ENCODE data around the gene PRKCQ.
A peak's percentile ranks its signal among the peaks of the same experiment; 100 is the strongest.
"Not testable (repeated sequence)": the region's sequence is repeated elsewhere in the genome, so short reads cannot be mapped to it uniquely, and the experiment has no call there.

Gene PRKCQ

GRCh38 chr10:6460861-6461409 lies 119.1 kb downstream of the PRKCQ start:
- DNase-seq (ENCODE audit: low read depth in 2 of 3, low spot score in 1 of 3): no peak

- DNase-seq (ENCODE audit: low read depth in 2 of 3, low spot score in 1 of 3): no peak
Observed at GRCh38 chr10:6458814-6459213, 121.3 kb downstream of the PRKCQ start.

- DNase-seq (ENCODE audit: low read depth in 2 of 3, low spot score in 1 of 3): no peak
Observed at GRCh38 chr10:6457376-6457775, 122.7 kb downstream of the PRKCQ start.

GRCh38 chr10:6456067-6456466 lies 124.0 kb downstream of the PRKCQ start:
- no peak for DNase-seq (ENCODE audit: low read depth in 2 of 3, low spot score in 1 of 3)

- DNase-seq (ENCODE audit: low read depth in 2 of 3, low spot score in 1 of 3): no peak
Observed at GRCh38 chr10:6455592-6455991, 124.5 kb downstream of the PRKCQ start.

GRCh38 chr10:6446711-6447110 lies 133.4 kb downstream of the PRKCQ start:
- DNase-seq (ENCODE audit: low read depth in 2 of 3, low spot score in 1 of 3): no peak

GRCh38 chr10:6445671-6446316 lies 134.3 kb downstream of the PRKCQ start:
- DNase-seq (ENCODE audit: low read depth in 2 of 3, low spot score in 1 of 3): peak; percentile 32 to 50 (median 46)

- DNase-seq (ENCODE audit: low read depth in 2 of 3, low spot score in 1 of 3): not testable (repeated sequence)
Observed at GRCh38 chr10:6439875-6440274, 140.2 kb downstream of the PRKCQ start.

GRCh38 chr10:6431861-6432260 lies 148.2 kb downstream of the PRKCQ start:
- DNase-seq (ENCODE audit: low read depth in 2 of 3, low spot score in 1 of 3): no peak

- no peak for DNase-seq (ENCODE audit: low read depth in 2 of 3, low spot score in 1 of 3)
Observed at GRCh38 chr10:6431186-6431585, 148.9 kb downstream of the PRKCQ start.

- DNase-seq (ENCODE audit: low read depth in 2 of 3, low spot score in 1 of 3): no peak
Observed at GRCh38 chr10:6430423-6430980, 149.6 kb downstream of the PRKCQ start.

GRCh38 chr10:6427357-6427959 lies 152.6 kb downstream of the PRKCQ start:
- DNase-seq (ENCODE audit: low read depth in 2 of 3, low spot score in 1 of 3): no peak

- DNase-seq (ENCODE audit: low read depth in 2 of 3, low spot score in 1 of 3): no peak
Observed at GRCh38 chr10:6426317-6426716, 153.8 kb downstream of the PRKCQ start.

GRCh38 chr10:6423413-6424170 lies 156.5 kb downstream of the PRKCQ start:
- no peak for DNase-seq (ENCODE audit: low read depth in 2 of 3, low spot score in 1 of 3)

GRCh38 chr10:6423004-6423403 lies 157.1 kb downstream of the PRKCQ start:
- peak; percentile 37 to 52 (median 50) for DNase-seq (ENCODE audit: low read depth in 2 of 3, low spot score in 1 of 3)

GRCh38 chr10:6418613-6419216 lies 161.4 kb downstream of the PRKCQ start:
- DNase-seq (ENCODE audit: low read depth in 2 of 3, low spot score in 1 of 3): no peak

- no peak for DNase-seq (ENCODE audit: low read depth in 2 of 3, low spot score in 1 of 3)
Observed at GRCh38 chr10:6418167-6418566, 161.9 kb downstream of the PRKCQ start.

- peak in 1 of 3 donors; percentile 43 for DNase-seq (ENCODE audit: low read depth in 2 of 3, low spot score in 1 of 3)
Observed at GRCh38 chr10:6416892-6417512, 163.1 kb downstream of the PRKCQ start.

GRCh38 chr10:6411436-6411835 lies 168.6 kb downstream of the PRKCQ start:
- DNase-seq (ENCODE audit: low read depth in 2 of 3, low spot score in 1 of 3): no peak

GRCh38 chr10:6410830-6411229 lies 169.2 kb downstream of the PRKCQ start:
- no peak for DNase-seq (ENCODE audit: low read depth in 2 of 3, low spot score in 1 of 3)
